Smooth muscle cell (in vitro differentiated cells): ENCODE results near the gene C16orf74. TPM values are rescaled to one million over a fixed set of nuclear protein-coding genes. Genes with fewer than 3 reads are reported as not detected.

Experiments used
- DNase-seq: peaks from one replicate; lab custom pipeline; 2025; ENCODE audit not compliant: unreplicated experiment; lab: John Stamatoyannopoulos, UW
- H2AFZ ChIP-seq: fragments of 200-600 bp; sonication (generic); 2 replicates; pipeline ENCODE4 v1.6.0; 2016; ENCODE audit warnings: antibody characterized with exemption, low read depth, mild to moderate bottlenecking
- H3F3A ChIP-seq: fragments of 200-600 bp; sonication (generic); 2 replicates; pipeline ENCODE4 v1.6.0; 2017; ENCODE audit warnings: antibody characterized with exemption, low read depth
- H3K27ac ChIP-seq: fragments of 200-600 bp; sonication (generic); 2 replicates; pipeline ENCODE4 v1.5.1; 2016; ENCODE audit warnings: low read depth, mild to moderate bottlenecking
- H3K27me3 ChIP-seq: fragments of 200-600 bp; sonication (generic); 2 replicates; pipeline ENCODE4 v1.6.1; 2016; ENCODE audit warnings: low read depth, mild to moderate bottlenecking
- H3K36me3 ChIP-seq: fragments of 200-600 bp; sonication (generic); 2 replicates; pipeline ENCODE4 v1.5.1; 2016; ENCODE audit warnings: low read depth
- H3K4me1 ChIP-seq: fragments of 200-600 bp; sonication (generic); 2 replicates; pipeline ENCODE4 v1.5.1; 2016; ENCODE audit warnings: low read depth
- H3K4me2 ChIP-seq: fragments of 200-600 bp; sonication (generic); 2 replicates; pipeline ENCODE4 v1.6.0; 2016; ENCODE audit warnings: mild to moderate bottlenecking
- H3K4me3 ChIP-seq: fragments of 200-600 bp; sonication (generic); 2 replicates; pipeline ENCODE4 v1.5.1; 2016; ENCODE audit warnings: mild to moderate bottlenecking
- H3K79me2 ChIP-seq: fragments of 200-600 bp; sonication (generic); 2 replicates; pipeline ENCODE4 v1.6.0; 2016; ENCODE audit warnings: low read depth, mild to moderate bottlenecking
- H3K9ac ChIP-seq: fragments of 200-600 bp; sonication (generic); 2 replicates; pipeline ENCODE4 v1.6.0; 2016; ENCODE audit warnings: low read depth
- H3K9me3 ChIP-seq: fragments of 200-600 bp; sonication (generic); replicated peaks from 2 replicates; pipeline ENCODE4 v1.5.1; 2016; ENCODE audit warnings: low read depth
- H4K20me1 ChIP-seq: fragments of 200-600 bp; sonication (generic); 2 replicates; pipeline ENCODE4 v1.6.0; 2016; ENCODE audit warnings: low read depth
- WGBS: methylation state at CpG from one replicate; pipeline ENCODE4 v1.1.7; 2016; ENCODE audit warnings: low lambda C conversion rate; 5-methylcytosine and 5-hydroxymethylcytosine counted together
- polyA plus RNA-seq: library from polyadenylated mRNA; unstranded; fragments of >200 nt; fragmentation: Nextera tagmentation; extraction: Ambion mirVana; gene quantifications from 2 replicates; pipeline ENCODE4 v1.2.1, GENCODE V29; 2016
- total RNA-seq: library from RNA; depleted of rRNA; stranded (reverse); fragments of >200 nt; gene quantifications from 2 replicates; pipeline ENCODE4 v1.2.3, GENCODE V29; 2014
- TF ChIP-seq, protein P1 (sequence below): fragments of 200-600 bp; sonication (generic); IDR thresholded peaks from 2 replicates; pipeline ENCODE4 v1.5.1; 2017; ENCODE audit warnings: borderline replicate concordance, mild to moderate bottlenecking, antibody characterized with exemption; ENCODE audit not compliant: insufficient read depth, poor library complexity, severe bottlenecking

The C16orf74 gene
- total and polyA plus RNA-seq, 2 experiments from 2014 or later: 0.31 to 1.7 TPM

DNA sequence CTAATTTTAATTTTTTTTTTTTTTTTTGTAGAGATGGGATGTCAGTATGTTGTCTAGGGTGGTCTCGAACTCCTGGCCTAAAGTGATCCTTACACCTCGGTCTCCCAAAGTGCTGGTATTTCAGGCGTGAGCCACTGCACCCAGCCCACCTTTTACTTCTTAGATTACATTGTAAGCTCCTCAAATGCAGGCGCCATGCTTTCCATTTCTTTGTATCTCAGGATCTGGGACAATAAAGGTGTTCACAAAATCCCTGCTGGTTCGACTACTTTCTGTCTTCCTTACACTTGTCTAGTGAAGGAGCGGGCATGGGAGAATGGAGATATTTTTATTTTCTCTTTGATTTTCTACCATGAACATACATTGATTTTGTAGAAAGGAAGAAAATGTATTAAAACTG, 23.2 kb upstream of the C16orf74 start:
- no peaks in the 10 kb centered on the region for H3K4me1 ChIP-seq
- no peak overlapping the region for H3K27ac ChIP-seq
- H4K20me1 ChIP-seq: peaks cover 8% of the 10 kb centered on the region
- H3K4me3 ChIP-seq: no peak overlapping the region
- no peaks in the 10 kb centered on the region for H3K9me3 ChIP-seq
- no peak overlapping the region for H3K9ac ChIP-seq
- DNase-seq: no peak
- no peaks in the 10 kb centered on the region for H3F3A ChIP-seq
- no peak overlapping the region for H2AFZ ChIP-seq
- H3K27me3 ChIP-seq: no peaks in the 10 kb centered on the region
- H3K79me2 ChIP-seq: no peaks in the 10 kb centered on the region
- 82% methylated on average over 6 of the region's 6 CpGs for WGBS
- H3K36me3 ChIP-seq: peaks cover 4% of the 10 kb centered on the region
- TF ChIP-seq, protein P1, sequence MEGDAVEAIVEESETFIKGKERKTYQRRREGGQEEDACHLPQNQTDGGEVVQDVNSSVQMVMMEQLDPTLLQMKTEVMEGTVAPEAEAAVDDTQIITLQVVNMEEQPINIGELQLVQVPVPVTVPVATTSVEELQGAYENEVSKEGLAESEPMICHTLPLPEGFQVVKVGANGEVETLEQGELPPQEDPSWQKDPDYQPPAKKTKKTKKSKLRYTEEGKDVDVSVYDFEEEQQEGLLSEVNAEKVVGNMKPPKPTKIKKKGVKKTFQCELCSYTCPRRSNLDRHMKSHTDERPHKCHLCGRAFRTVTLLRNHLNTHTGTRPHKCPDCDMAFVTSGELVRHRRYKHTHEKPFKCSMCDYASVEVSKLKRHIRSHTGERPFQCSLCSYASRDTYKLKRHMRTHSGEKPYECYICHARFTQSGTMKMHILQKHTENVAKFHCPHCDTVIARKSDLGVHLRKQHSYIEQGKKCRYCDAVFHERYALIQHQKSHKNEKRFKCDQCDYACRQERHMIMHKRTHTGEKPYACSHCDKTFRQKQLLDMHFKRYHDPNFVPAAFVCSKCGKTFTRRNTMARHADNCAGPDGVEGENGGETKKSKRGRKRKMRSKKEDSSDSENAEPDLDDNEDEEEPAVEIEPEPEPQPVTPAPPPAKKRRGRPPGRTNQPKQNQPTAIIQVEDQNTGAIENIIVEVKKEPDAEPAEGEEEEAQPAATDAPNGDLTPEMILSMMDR: no peak
- H3K4me2 ChIP-seq: no peak overlapping the region

DNA sequence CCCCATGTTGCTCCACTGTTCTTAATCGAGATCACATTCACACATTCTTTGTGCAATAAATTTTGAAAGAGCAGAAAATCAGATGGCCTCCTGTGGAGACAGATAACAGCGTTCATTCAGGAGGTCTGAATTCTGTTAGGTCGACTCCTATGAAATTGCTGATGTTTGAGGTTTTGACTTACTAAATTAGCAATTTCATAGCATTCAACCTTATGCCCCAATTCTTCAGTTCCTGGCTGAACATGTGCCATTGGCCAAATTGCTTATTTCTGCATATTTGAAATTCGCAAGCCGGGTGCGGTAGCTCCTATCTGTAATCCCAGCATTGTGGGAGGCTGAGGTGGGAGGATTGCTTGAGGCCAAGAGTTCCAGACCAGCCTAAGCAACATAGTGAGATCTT, 22.1 kb upstream of the C16orf74 start:
- no peak overlapping the region for H3K9ac ChIP-seq
- H3K36me3 ChIP-seq: no peaks in the 10 kb centered on the region
- H3K4me2 ChIP-seq: no peak overlapping the region
- no peak overlapping the region for H3K4me3 ChIP-seq
- no peaks in the 10 kb centered on the region for H3K9me3 ChIP-seq
- H3K4me1 ChIP-seq: no peaks in the 10 kb centered on the region
- no peaks in the 10 kb centered on the region for H3K27me3 ChIP-seq
- no peak overlapping the region for H2AFZ ChIP-seq
- no peaks in the 10 kb centered on the region for H3F3A ChIP-seq
- TF ChIP-seq, protein P1: no peak
- no peaks in the 10 kb centered on the region for H4K20me1 ChIP-seq
- DNase-seq: no peak
- H3K79me2 ChIP-seq: no peaks in the 10 kb centered on the region
- WGBS: 96% methylated on average over 6 of the region's 6 CpGs
- no peak overlapping the region for H3K27ac ChIP-seq

DNA sequence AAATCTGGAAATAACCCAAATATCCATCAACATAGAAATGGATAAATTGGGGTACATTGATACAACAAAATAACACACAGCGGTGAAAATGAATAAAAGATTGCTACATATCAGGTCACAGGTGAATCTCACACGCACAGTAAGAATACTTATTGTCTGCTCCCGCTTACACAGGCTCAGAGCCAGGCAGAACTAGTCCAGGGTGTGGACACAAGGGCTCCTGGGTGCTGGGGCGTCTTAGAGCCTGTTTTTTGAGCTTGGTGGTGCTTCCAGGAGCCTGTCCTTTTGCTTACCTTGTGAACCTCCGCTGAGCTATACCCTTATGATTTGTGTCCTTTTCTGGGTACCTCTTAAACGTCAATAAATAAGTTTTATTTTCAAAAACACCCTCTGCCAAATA, 19.8 kb upstream of the C16orf74 start:
- DNase-seq: no peak
- H3K4me3 ChIP-seq: no peak overlapping the region
- H3F3A ChIP-seq: no peaks in the 10 kb centered on the region
- H3K79me2 ChIP-seq: no peaks in the 10 kb centered on the region
- H3K27ac ChIP-seq: no peak overlapping the region
- no peaks in the 10 kb centered on the region for H3K4me1 ChIP-seq
- H3K36me3 ChIP-seq: no peaks in the 10 kb centered on the region
- H3K27me3 ChIP-seq: no peaks in the 10 kb centered on the region
- TF ChIP-seq, protein P1: no peak
- no peaks in the 10 kb centered on the region for H4K20me1 ChIP-seq
- H3K9me3 ChIP-seq: no peaks in the 10 kb centered on the region
- no peak overlapping the region for H3K4me2 ChIP-seq
- no peak overlapping the region for H2AFZ ChIP-seq
- 96% methylated on average over 6 of the region's 6 CpGs for WGBS
- H3K9ac ChIP-seq: no peak overlapping the region

DNA sequence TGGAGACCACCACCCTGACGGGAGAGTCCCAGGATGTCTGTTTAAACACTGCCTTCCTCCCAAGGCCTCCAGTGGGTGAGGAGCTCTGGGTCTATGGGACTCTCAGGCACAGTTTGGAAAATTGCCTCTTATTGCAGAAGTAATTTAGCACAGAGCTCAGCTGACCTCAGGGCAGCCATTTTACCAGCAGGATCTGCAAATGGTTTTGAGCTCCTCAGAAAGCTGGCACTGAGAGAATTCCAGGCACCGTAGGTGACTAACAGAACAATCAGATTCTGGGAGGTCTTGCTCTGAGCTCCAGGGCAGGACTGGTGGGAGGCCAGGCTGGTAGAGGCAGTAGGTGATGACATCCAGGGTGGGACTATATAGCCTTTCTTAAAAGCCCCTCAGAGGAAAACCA, 17.3 kb upstream of the C16orf74 start:
- H4K20me1 ChIP-seq: no peaks in the 10 kb centered on the region
- no peak overlapping the region for H3K4me2 ChIP-seq
- no peak overlapping the region for H2AFZ ChIP-seq
- no peaks in the 10 kb centered on the region for H3K9me3 ChIP-seq
- 66% methylated on average over 2 of the region's 2 CpGs for WGBS
- TF ChIP-seq, protein P1: no peak
- H3K4me1 ChIP-seq: no peaks in the 10 kb centered on the region
- H3K27ac ChIP-seq: no peak overlapping the region
- no peak overlapping the region for H3K4me3 ChIP-seq
- no peaks in the 10 kb centered on the region for H3K79me2 ChIP-seq
- DNase-seq: no peak
- H3K9ac ChIP-seq: no peak overlapping the region
- H3K36me3 ChIP-seq: no peaks in the 10 kb centered on the region
- H3F3A ChIP-seq: no peaks in the 10 kb centered on the region
- no peaks in the 10 kb centered on the region for H3K27me3 ChIP-seq
